OCI-LY1 (cell line): ENCODE data around the gene UPK3B.
"Not testable (repeated sequence)": the region's sequence is repeated elsewhere in the genome, so short reads cannot be mapped to it uniquely, and the experiment has no call there.

Experiments
- EZH2 ChIP-seq: fragments of 200-600 bp; sonication (generic), shearing (Covaris generic); IDR thresholded peaks from 2 replicates; pipeline ENCODE4 v1.8.0; 2017; ENCODE audit warnings: borderline replicate concordance, mixed run types, mild to moderate bottlenecking, antibody characterized with exemption, low read length, moderate library complexity, mixed read lengths
- TF ChIP-seq, protein P1 (sequence below): fragments of 200-600 bp; sonication (generic), shearing (Covaris generic); IDR thresholded peaks from 2 replicates; pipeline ENCODE4 v1.5.1; 2017; ENCODE audit warnings: mild to moderate bottlenecking, antibody characterized with exemption, low read length, moderate library complexity, mixed read lengths

DNA sequence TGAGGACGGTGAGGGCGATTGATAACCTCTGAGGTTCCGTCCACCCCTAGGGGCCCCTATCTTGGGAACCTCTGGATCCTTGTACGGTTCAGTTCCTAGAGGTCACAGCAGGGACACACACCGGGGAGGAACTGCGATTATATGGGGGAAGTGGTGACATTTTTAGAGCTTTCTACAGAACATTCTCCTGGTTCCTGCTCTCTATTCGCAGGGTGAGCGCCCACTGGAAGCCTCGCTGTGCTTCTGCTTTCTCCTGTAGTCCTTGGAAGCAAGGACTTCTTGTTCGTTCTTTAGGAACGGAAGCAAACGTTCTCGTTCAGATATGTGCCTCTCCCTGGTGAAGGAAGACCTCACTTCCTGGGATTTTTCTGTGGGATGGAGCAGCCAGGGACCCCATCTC is 22.4 kb upstream of the UPK3B start:
- TF ChIP-seq, protein P1, sequence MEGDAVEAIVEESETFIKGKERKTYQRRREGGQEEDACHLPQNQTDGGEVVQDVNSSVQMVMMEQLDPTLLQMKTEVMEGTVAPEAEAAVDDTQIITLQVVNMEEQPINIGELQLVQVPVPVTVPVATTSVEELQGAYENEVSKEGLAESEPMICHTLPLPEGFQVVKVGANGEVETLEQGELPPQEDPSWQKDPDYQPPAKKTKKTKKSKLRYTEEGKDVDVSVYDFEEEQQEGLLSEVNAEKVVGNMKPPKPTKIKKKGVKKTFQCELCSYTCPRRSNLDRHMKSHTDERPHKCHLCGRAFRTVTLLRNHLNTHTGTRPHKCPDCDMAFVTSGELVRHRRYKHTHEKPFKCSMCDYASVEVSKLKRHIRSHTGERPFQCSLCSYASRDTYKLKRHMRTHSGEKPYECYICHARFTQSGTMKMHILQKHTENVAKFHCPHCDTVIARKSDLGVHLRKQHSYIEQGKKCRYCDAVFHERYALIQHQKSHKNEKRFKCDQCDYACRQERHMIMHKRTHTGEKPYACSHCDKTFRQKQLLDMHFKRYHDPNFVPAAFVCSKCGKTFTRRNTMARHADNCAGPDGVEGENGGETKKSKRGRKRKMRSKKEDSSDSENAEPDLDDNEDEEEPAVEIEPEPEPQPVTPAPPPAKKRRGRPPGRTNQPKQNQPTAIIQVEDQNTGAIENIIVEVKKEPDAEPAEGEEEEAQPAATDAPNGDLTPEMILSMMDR = not testable (repeated sequence)
- not testable (repeated sequence) for TF ChIP-seq EZH2
